Measurements from ENCODE around the gene PITPNM3. TPM values are rescaled to one million over a fixed set of nuclear protein-coding genes. Genes with fewer than 3 reads are reported as not detected.

PITPNM3 gene
- total RNA-seq, 1 experiment from 2014 or later = 0.05 TPM

- in situ Hi-C loops (cut with HindIII; ENCODE audit: low pct_unique_long_range_greater_than_20kb, low sequenced_read_pairs) = no loop called here
- no peak for DNase-seq (ENCODE audit: low read depth, low spot score)
Observed at GRCh38 chr17:6452471-6453266, 103.7 kb downstream of the PITPNM3 start.

GRCh38 chr17:6450926-6451832, 105.2 kb downstream of the PITPNM3 start:
- in situ Hi-C loops (cut with HindIII; ENCODE audit: low pct_unique_long_range_greater_than_20kb, low sequenced_read_pairs) = no loop called here
- DNase-seq (ENCODE audit: low read depth, low spot score) = no peak

- in situ Hi-C loops (cut with HindIII; ENCODE audit: low pct_unique_long_range_greater_than_20kb, low sequenced_read_pairs) = no loop called here
- DNase-seq (ENCODE audit: low read depth, low spot score) = no peak
Observed at GRCh38 chr17:6449307-6449706, 107.0 kb downstream of the PITPNM3 start.

GRCh38 chr17:6448473-6448872, 107.9 kb downstream of the PITPNM3 start:
- in situ Hi-C loops (cut with HindIII; ENCODE audit: low pct_unique_long_range_greater_than_20kb, low sequenced_read_pairs) = no loop called here
- no peak for DNase-seq (ENCODE audit: low read depth, low spot score)

GRCh38 chr17:6446516-6447100, 109.7 kb downstream of the PITPNM3 start:
- no peak for DNase-seq (ENCODE audit: low read depth, low spot score)
- in situ Hi-C loops (cut with HindIII; ENCODE audit: low pct_unique_long_range_greater_than_20kb, low sequenced_read_pairs) = no loop called here

GRCh38 chr17:6444571-6445335, 111.6 kb downstream of the PITPNM3 start:
- in situ Hi-C loops (cut with HindIII; ENCODE audit: low pct_unique_long_range_greater_than_20kb, low sequenced_read_pairs) = no loop called here
- no peak for DNase-seq (ENCODE audit: low read depth, low spot score)

- in situ Hi-C loops (cut with HindIII; ENCODE audit: low pct_unique_long_range_greater_than_20kb, low sequenced_read_pairs) = no loop called here
- DNase-seq (ENCODE audit: low read depth, low spot score) = peak; percentile 95
Observed at GRCh38 chr17:6443692-6444570, 112.4 kb downstream of the PITPNM3 start, which contains the start of gene PIMREG. Gene PIMREG (plus strand): TSS chr17:6444455. CDS start chr17:6445111, 656 bp downstream.

GRCh38 chr17:6442775-6443174, 113.6 kb downstream of the PITPNM3 start:
- in situ Hi-C loops (cut with HindIII; ENCODE audit: low pct_unique_long_range_greater_than_20kb, low sequenced_read_pairs) = no loop called here
- no peak for DNase-seq (ENCODE audit: low read depth, low spot score)

GRCh38 chr17:6439951-6440350, 116.4 kb downstream of the PITPNM3 start:
- in situ Hi-C loops (cut with HindIII; ENCODE audit: low pct_unique_long_range_greater_than_20kb, low sequenced_read_pairs) = no loop called here

GRCh38 chr17:6437956-6438355, 118.4 kb downstream of the PITPNM3 start:
- in situ Hi-C loops (cut with HindIII; ENCODE audit: low pct_unique_long_range_greater_than_20kb, low sequenced_read_pairs) = no loop called here
- no peak for DNase-seq (ENCODE audit: low read depth, low spot score)

More at GRCh38 chr17:6439951-6440350, 116.4 kb downstream of the PITPNM3 start:
- DNase-seq (ENCODE audit: low read depth, low spot score) = no peak

GRCh38 chr17:6437466-6437865, 118.9 kb downstream of the PITPNM3 start:
- in situ Hi-C loops (cut with HindIII; ENCODE audit: low pct_unique_long_range_greater_than_20kb, low sequenced_read_pairs) = no loop called here
- DNase-seq (ENCODE audit: low read depth, low spot score) = no peak

- in situ Hi-C loops (cut with HindIII; ENCODE audit: low pct_unique_long_range_greater_than_20kb, low sequenced_read_pairs) = no loop called here
- peak; percentile 78 for DNase-seq (ENCODE audit: low read depth, low spot score)
Observed at GRCh38 chr17:6435968-6436367, 120.4 kb downstream of the PITPNM3 start.

GRCh38 chr17:6435051-6435450, 121.3 kb downstream of the PITPNM3 start, which contains the start of gene AIPL1:
Gene AIPL1 (minus strand): TSS chr17:6435121. CDS start chr17:6435104, 17 bp downstream.
- no peak for DNase-seq (ENCODE audit: low read depth, low spot score)
- in situ Hi-C loops (cut with HindIII; ENCODE audit: low pct_unique_long_range_greater_than_20kb, low sequenced_read_pairs) = no loop called here

- no peak for DNase-seq (ENCODE audit: low read depth, low spot score)
- in situ Hi-C loops (cut with HindIII; ENCODE audit: low pct_unique_long_range_greater_than_20kb, low sequenced_read_pairs) = no loop called here
Observed at GRCh38 chr17:6430769-6431168, 125.6 kb downstream of the PITPNM3 start.

GRCh38 chr17:6429266-6429665, 127.1 kb downstream of the PITPNM3 start:
- no peak for DNase-seq (ENCODE audit: low read depth, low spot score)
- in situ Hi-C loops (cut with HindIII; ENCODE audit: low pct_unique_long_range_greater_than_20kb, low sequenced_read_pairs) = no loop called here

- DNase-seq (ENCODE audit: low read depth, low spot score) = no peak
- in situ Hi-C loops (cut with HindIII; ENCODE audit: low pct_unique_long_range_greater_than_20kb, low sequenced_read_pairs) = no loop called here
Observed at GRCh38 chr17:6428207-6428965, 128.0 kb downstream of the PITPNM3 start.

Data from SK-MEL-5 (cell line).